Ishikawa (cell line): ENCODE results near the gene SLC32A1.

Source experiments
- CEBPB ChIP-seq: IDR thresholded peaks from 2 replicates; pipeline ENCODE4 v1.6.1; 2012
- CREB1 ChIP-seq: IDR thresholded peaks from 2 replicates; pipeline ENCODE4 v1.6.1; 2012; ENCODE audit warnings: low read depth
- EGR1 ChIP-seq: IDR thresholded peaks from 2 replicates; pipeline ENCODE4 v1.6.1; 2012
- EP300 ChIP-seq: IDR thresholded peaks from 2 replicates; pipeline ENCODE4 v1.6.1; 2012; ENCODE audit warnings: borderline replicate concordance
- FOXM1 ChIP-seq: IDR thresholded peaks from 2 replicates; pipeline ENCODE4 v1.6.1; 2012; ENCODE audit warnings: low read depth, borderline replicate concordance
- RAD21 ChIP-seq: IDR thresholded peaks from 2 replicates; pipeline ENCODE4 v1.6.1; 2012; ENCODE audit warnings: low read depth
- REST ChIP-seq: IDR thresholded peaks from 2 replicates; pipeline ENCODE4 v1.6.1; 2012; ENCODE audit warnings: low read depth, mild to moderate bottlenecking
- TAF1 ChIP-seq: IDR thresholded peaks from 2 replicates; pipeline ENCODE4 v1.6.1; 2012; ENCODE audit warnings: low read depth, mild to moderate bottlenecking
- TCF12 ChIP-seq: IDR thresholded peaks from 2 replicates; pipeline ENCODE4 v1.6.1; 2012; ENCODE audit warnings: low read depth
- TEAD4 ChIP-seq: IDR thresholded peaks from 2 replicates; pipeline ENCODE4 v1.6.1; 2012
- TF ChIP-seq, protein P1 (sequence below): IDR thresholded peaks from 2 replicates; pipeline ENCODE4 v1.6.1; 2012

DNA sequence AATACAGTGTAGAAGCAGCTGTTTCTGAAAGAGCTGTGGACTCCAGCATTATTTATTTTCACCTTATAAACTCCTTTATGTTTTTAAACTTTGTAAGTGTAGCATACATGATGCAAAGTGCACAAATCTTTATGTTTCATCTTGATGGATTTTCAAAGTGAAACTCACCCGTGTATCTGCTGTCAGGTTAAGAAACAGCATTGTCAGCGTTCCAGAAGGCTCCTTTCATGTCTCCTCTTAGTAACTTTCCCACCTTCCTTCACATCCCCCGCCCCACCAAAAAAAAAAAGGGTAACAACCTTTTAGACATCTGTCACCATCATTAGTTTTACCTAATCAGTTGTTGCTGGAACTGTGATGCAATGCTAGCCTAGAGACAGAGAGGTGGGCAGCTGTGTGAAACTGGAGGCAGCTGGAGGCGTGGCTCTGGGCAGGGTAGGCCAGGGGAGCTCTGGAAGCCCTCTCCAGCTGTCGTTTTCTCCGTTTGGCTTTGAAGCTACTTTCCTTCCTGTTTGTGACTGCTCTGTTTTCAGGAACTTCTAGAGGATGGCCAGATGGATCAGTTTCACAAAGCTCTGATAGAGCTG lies 31.1 kb downstream of the SLC32A1 start:
- TF ChIP-seq TAF1: no peak
- TF ChIP-seq EGR1: no peak
- TF ChIP-seq CEBPB: no peak
- TF ChIP-seq RAD21: no peak
- no peak for TF ChIP-seq TCF12
- no peak for TF ChIP-seq EP300
- TF ChIP-seq REST: no peak
- TF ChIP-seq CREB1: no peak
- TF ChIP-seq, protein P1, sequence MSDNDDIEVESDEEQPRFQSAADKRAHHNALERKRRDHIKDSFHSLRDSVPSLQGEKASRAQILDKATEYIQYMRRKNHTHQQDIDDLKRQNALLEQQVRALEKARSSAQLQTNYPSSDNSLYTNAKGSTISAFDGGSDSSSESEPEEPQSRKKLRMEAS: no peak
- TF ChIP-seq FOXM1: no peak
- no peak for TF ChIP-seq TEAD4
